HepG2 (cell line): ENCODE data around the gene BAIAP2L1. TPM values are rescaled to one million over a fixed set of nuclear protein-coding genes. Genes with fewer than 3 reads are reported as not detected.

Source experiments
- ATAC-seq: fragments of 200-7000 bp; cut with Tn5 transposase; 3 replicates; pipeline ENCODE4 v1.9.1; 2020; ENCODE audit warnings: mild to moderate bottlenecking, moderate library complexity
- BruUV-seq: library from RNA; stranded (reverse); fragments of 400-500 nt; replicated peaks from 2 replicates; lab custom pipeline; 2021; lab: Mats Ljungman, UMichigan
- CTCF ChIA-PET: fragments of 300-600 bp; formaldehyde crosslinking; extraction: SDS; loops from one replicate; lab custom pipeline; 2021; ENCODE audit warnings: low total read pairs, inconsistent platforms, low intra/inter-chr PET ratio; lab: Yijun Ruan, JAX
- POLR2A ChIA-PET: fragments of 350-600 bp; sonication (Branson Sonifier 250); formaldehyde crosslinking; loops from one replicate; lab custom pipeline; 2020; ENCODE audit warnings: antibody characterized with exemption, inconsistent platforms; lab: Yijun Ruan, JAX
- DNase-seq: peaks from one replicate; pipeline ENCODE4 v3.0.0-alpha.2; 2015; ENCODE audit warnings: low spot score
- FAIRE-seq: peaks from 3 replicates; lab custom pipeline; 2011; peaks lifted over from hg19 to GRCh38; lab: Jason Lieb, UNC
- H2AFZ ChIP-seq: one replicate; pipeline ENCODE4 v1.6.1; 2011; ENCODE audit warnings: low read length, inconsistent platforms
- H3K27ac ChIP-seq: fragments of 300-600 bp; 3 replicates; pipeline ENCODE4 v1.8.0; 2011; ENCODE audit warnings: mixed run types, mild to moderate bottlenecking, mixed read lengths, low read length, inconsistent platforms; ENCODE audit not compliant: insufficient read depth; ENCODE audit errors: extremely low read length
- H3K27me3 ChIP-seq, 2 experiments: fragments of 200-600 bp in 1 of 2; 2 replicates in 1 of 2; 3 replicates in 1 of 2; pipeline versions ENCODE4 v1.6.0 to v1.8.0; 2011; ENCODE audit warnings: low read length in 2 of 2, mild to moderate bottlenecking in 2 of 2, moderate library complexity in 2 of 2, inconsistent platforms in 1 of 2; ENCODE audit not compliant: insufficient read depth in 2 of 2, control insufficient read depth in 1 of 2
- H3K36me3 ChIP-seq, 2 experiments: fragments of 200-600 bp in 1 of 2; replicated peaks in 1 of 2; 2 replicates in 1 of 2; 3 replicates in 1 of 2; pipeline versions ENCODE4 v1.5.1 to v1.8.0; 2011; ENCODE audit warnings: low read length in 2 of 2, inconsistent platforms in 1 of 2; ENCODE audit not compliant: insufficient read depth in 2 of 2, control insufficient read depth in 1 of 2
- H3K4me1 ChIP-seq: 2 replicates; pipeline ENCODE4 v1.5.1; 2012; ENCODE audit warnings: low read length, inconsistent platforms; ENCODE audit not compliant: insufficient read depth
- H3K4me2 ChIP-seq: 2 replicates; pipeline ENCODE4 v1.6.0; 2011; ENCODE audit warnings: low read depth, low read length, inconsistent platforms
- H3K4me3 ChIP-seq, 3 experiments: fragments of 200-600 bp in 1 of 3; sonication (generic), shearing (Covaris generic) in 1 of 3; replicated peaks in 1 of 3; 2 replicates each; pipeline ENCODE4 v1.5.1; 2011 to 2016; ENCODE audit warnings: low read length in 3 of 3, inconsistent platforms in 2 of 3, low read depth in 2 of 3, mild to moderate bottlenecking in 2 of 3, control low read depth in 1 of 3, mixed read lengths in 1 of 3; ENCODE audit not compliant: insufficient read depth in 1 of 3
- H3K79me2 ChIP-seq: one replicate; pipeline ENCODE4 v1.6.1; 2011; ENCODE audit warnings: low read length, inconsistent platforms; ENCODE audit not compliant: insufficient read depth
- H3K9ac ChIP-seq: 2 replicates; pipeline ENCODE4 v1.6.0; 2011; ENCODE audit warnings: mild to moderate bottlenecking, low read depth, low read length, inconsistent platforms; ENCODE audit not compliant: insufficient read depth
- H3K9me3 ChIP-seq: 2 replicates; pipeline ENCODE4 v1.5.1; 2012; ENCODE audit warnings: mild to moderate bottlenecking, low read length
- H4K20me1 ChIP-seq: 2 replicates; pipeline ENCODE4 v1.6.0; 2011; ENCODE audit warnings: inconsistent platforms, mild to moderate bottlenecking, low read length, moderate library complexity; ENCODE audit not compliant: insufficient read depth
- KAT2B ChIP-seq: fragments of 150-350 bp; IDR thresholded peaks from 2 replicates; pipeline ENCODE4 v1.6.1; 2014; ENCODE audit warnings: low read depth, low read length, borderline replicate concordance
- KMT2B ChIP-seq: IDR thresholded peaks from 2 replicates; pipeline ENCODE4 v1.6.1; 2016; ENCODE audit warnings: missing genetic modification reagents, missing compliant biosample characterization
- MXD4 ChIP-seq: IDR thresholded peaks from 2 replicates; pipeline ENCODE4 v1.6.1; 2016; ENCODE audit warnings: mild to moderate bottlenecking, missing biosample characterization, missing genetic modification reagents
- NFE2 ChIP-seq: sonication (generic); formaldehyde crosslinking; IDR thresholded peaks from 2 replicates; pipeline ENCODE4 v1.4.0; 2020; ENCODE audit warnings: missing genetic modification reagents
- NR2F2 ChIP-seq: IDR thresholded peaks from 2 replicates; pipeline ENCODE4 v1.6.1; 2012; ENCODE audit warnings: low read depth, inconsistent platforms, borderline replicate concordance
- RNF2 ChIP-seq: fragments of 450-650 bp; conservative IDR thresholded peaks from 2 replicates; pipeline ENCODE4 v1.6.1; 2016; ENCODE audit warnings: low read depth
- RORA ChIP-seq: sonication (generic); formaldehyde crosslinking; IDR thresholded peaks from 2 replicates; pipeline ENCODE4 v1.5.0; 2020; ENCODE audit warnings: mild to moderate bottlenecking, missing genetic modification reagents, moderate library complexity
- WIZ ChIP-seq: sonication (generic); formaldehyde crosslinking; IDR thresholded peaks from 2 replicates; pipeline ENCODE4 v1.5.1; 2020; ENCODE audit warnings: mild to moderate bottlenecking, missing genetic modification reagents
- ZNF121 ChIP-seq: sonication (generic); formaldehyde crosslinking; IDR thresholded peaks from 2 replicates; pipeline ENCODE4 v1.5.0; 2020; ENCODE audit warnings: mild to moderate bottlenecking, missing genetic modification reagents
- ZNF34 ChIP-seq: sonication (generic); formaldehyde crosslinking; IDR thresholded peaks from 2 replicates; pipeline ENCODE4 v1.4.0; 2020; ENCODE audit warnings: mild to moderate bottlenecking, missing genetic modification reagents, borderline replicate concordance
- ZNF567 ChIP-seq: sonication (generic); formaldehyde crosslinking; IDR thresholded peaks from 2 replicates; pipeline ENCODE4 v1.8.1; 2023; ENCODE audit warnings: mild to moderate bottlenecking, missing genetic modification reagents, borderline replicate concordance
- WGBS: methylation state at CpG from one replicate; pipeline ENCODE4 v1.1.6; 2017; ENCODE audit warnings: low lambda C conversion rate; 5-methylcytosine and 5-hydroxymethylcytosine counted together
- in situ Hi-C: cut with HindIII; loops from 2 replicates; pipeline ENCODE4 v1.10.0; 2017; ENCODE audit warnings: low pct_unique_long_range_greater_than_20kb; ENCODE audit not compliant: extremely low pct_ligation_motif_present
- intact Hi-C: fragments of 100-400 bp; cut with micrococcal nuclease; formaldehyde crosslinking; loops from one replicate; pipeline ENCODE4 v1.10.0; 2022; ENCODE audit not compliant: unreplicated experiment
- polyA plus RNA-seq, 8 experiments: library from polyadenylated mRNA; depleted of rRNA in 3 of 8; stranded (reverse) in 7 of 8; unstranded in 1 of 8; fragments of >200 nt; fragmentation: Illumina TruSeq in 4 of 8; extraction: Trizol in 4 of 8; gene quantifications; 2 replicates each; pipeline versions ENCODE4 v1.2.1 to v1.2.3, GENCODE V29; 2011 to 2016; ENCODE audit warnings: low read depth in 4 of 8, missing spikeins in 1 of 8, mixed read lengths in 1 of 8; ENCODE audit not compliant: insufficient read depth in 1 of 8
- total RNA-seq, 5 experiments: library from RNA; depleted of rRNA; stranded (reverse); fragments of >200 nt; fragmentation: Illumina TruSeq; extraction: Trizol; gene quantifications; 2 replicates each; pipeline ENCODE4 v1.2.3, GENCODE V29; 2016; ENCODE audit warnings: low read depth in 1 of 5
- TF ChIP-seq, protein P1 (sequence below): conservative IDR thresholded peaks from 2 replicates; pipeline ENCODE4 v1.6.1; 2018; ENCODE audit warnings: missing genetic modification reagents
- TF ChIP-seq, protein P2 (sequence below): sonication (generic); formaldehyde crosslinking; IDR thresholded peaks from 2 replicates; pipeline ENCODE4 v1.9.0; 2021; ENCODE audit warnings: missing genetic modification reagents, mild to moderate bottlenecking, borderline replicate concordance
- TF ChIP-seq, protein P3 (sequence below): sonication (generic); formaldehyde crosslinking; IDR thresholded peaks from 2 replicates; pipeline ENCODE4 v1.5.1; 2020; ENCODE audit warnings: mild to moderate bottlenecking, missing genetic modification reagents
- TF ChIP-seq, protein P4 (sequence below): sonication (generic); formaldehyde crosslinking; IDR thresholded peaks from 2 replicates; pipeline ENCODE4 v1.4.0; 2020; ENCODE audit warnings: missing genetic modification reagents, low read depth, mild to moderate bottlenecking, borderline replicate concordance

The BAIAP2L1 gene
- total and polyA plus RNA-seq, 2 of the 13 experiments (the other 11 are each of a cell fraction or from before 2014, with no cell fraction given) = 13.0 to 21.5 TPM

- peaks cover 4 to 14% of the 10 kb centered on the region in 2 experiments; a peak in 4 of 5 replicates for H3K36me3 ChIP-seq
- no peak overlapping the region for H3K4me2 ChIP-seq
- peaks cover 32% of the 10 kb centered on the region for H3K4me1 ChIP-seq
- H4K20me1 ChIP-seq = peaks cover 13% of the 10 kb centered on the region; the same call in 1 of the 2 replicates
- in situ Hi-C loops = no loop called here
- no peak overlapping the region for H3K9ac ChIP-seq
- no peak for DNase-seq
- no peak for FAIRE-seq
- ATAC-seq = no peak; the same call in 2 of the 3 replicates
- H3K4me3 ChIP-seq = no peak overlapping the region
- H3K79me2 ChIP-seq = no peaks in the 10 kb centered on the region
- ChIA-PET POLR2A (no interaction called here), CTCF (no interaction called here)
- H3K27ac ChIP-seq = no peak overlapping the region
- BruUV-seq = no TSS peak
- no peaks in the 10 kb centered on the region for H3K9me3 ChIP-seq
- no peak overlapping the region for H2AFZ ChIP-seq
- intact Hi-C loops = no loop called here
- no peaks in the 10 kb centered on the region for H3K27me3 ChIP-seq
- 100% methylated on average over 4 of the region's 6 CpGs for WGBS
- TF ChIP-seq KAT2B = no peak
- TF ChIP-seq KMT2B (CRISPR knock-in tag) = no peak
- no peak for TF ChIP-seq ZNF121 (CRISPR knock-in tag)
- TF ChIP-seq, protein P1, sequence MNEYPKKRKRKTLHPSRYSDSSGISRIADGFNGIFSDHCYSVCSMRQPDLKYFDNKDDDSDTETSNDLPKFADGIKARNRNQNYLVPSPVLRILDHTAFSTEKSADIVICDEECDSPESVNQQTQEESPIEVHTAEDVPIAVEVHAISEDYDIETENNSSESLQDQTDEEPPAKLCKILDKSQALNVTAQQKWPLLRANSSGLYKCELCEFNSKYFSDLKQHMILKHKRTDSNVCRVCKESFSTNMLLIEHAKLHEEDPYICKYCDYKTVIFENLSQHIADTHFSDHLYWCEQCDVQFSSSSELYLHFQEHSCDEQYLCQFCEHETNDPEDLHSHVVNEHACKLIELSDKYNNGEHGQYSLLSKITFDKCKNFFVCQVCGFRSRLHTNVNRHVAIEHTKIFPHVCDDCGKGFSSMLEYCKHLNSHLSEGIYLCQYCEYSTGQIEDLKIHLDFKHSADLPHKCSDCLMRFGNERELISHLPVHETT (CRISPR knock-in tag) = no peak
- TF ChIP-seq NFE2 (CRISPR knock-in tag) = no peak
- TF ChIP-seq RORA (CRISPR knock-in tag) = no peak
- no peak for TF ChIP-seq ZNF34 (CRISPR knock-in tag)
- no peak for TF ChIP-seq RNF2
- TF ChIP-seq, protein P2, sequence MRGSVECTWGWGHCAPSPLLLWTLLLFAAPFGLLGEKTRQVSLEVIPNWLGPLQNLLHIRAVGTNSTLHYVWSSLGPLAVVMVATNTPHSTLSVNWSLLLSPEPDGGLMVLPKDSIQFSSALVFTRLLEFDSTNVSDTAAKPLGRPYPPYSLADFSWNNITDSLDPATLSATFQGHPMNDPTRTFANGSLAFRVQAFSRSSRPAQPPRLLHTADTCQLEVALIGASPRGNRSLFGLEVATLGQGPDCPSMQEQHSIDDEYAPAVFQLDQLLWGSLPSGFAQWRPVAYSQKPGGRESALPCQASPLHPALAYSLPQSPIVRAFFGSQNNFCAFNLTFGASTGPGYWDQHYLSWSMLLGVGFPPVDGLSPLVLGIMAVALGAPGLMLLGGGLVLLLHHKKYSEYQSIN (CRISPR knock-in tag) = no peak
- no peak for TF ChIP-seq NR2F2
- TF ChIP-seq, protein P3, sequence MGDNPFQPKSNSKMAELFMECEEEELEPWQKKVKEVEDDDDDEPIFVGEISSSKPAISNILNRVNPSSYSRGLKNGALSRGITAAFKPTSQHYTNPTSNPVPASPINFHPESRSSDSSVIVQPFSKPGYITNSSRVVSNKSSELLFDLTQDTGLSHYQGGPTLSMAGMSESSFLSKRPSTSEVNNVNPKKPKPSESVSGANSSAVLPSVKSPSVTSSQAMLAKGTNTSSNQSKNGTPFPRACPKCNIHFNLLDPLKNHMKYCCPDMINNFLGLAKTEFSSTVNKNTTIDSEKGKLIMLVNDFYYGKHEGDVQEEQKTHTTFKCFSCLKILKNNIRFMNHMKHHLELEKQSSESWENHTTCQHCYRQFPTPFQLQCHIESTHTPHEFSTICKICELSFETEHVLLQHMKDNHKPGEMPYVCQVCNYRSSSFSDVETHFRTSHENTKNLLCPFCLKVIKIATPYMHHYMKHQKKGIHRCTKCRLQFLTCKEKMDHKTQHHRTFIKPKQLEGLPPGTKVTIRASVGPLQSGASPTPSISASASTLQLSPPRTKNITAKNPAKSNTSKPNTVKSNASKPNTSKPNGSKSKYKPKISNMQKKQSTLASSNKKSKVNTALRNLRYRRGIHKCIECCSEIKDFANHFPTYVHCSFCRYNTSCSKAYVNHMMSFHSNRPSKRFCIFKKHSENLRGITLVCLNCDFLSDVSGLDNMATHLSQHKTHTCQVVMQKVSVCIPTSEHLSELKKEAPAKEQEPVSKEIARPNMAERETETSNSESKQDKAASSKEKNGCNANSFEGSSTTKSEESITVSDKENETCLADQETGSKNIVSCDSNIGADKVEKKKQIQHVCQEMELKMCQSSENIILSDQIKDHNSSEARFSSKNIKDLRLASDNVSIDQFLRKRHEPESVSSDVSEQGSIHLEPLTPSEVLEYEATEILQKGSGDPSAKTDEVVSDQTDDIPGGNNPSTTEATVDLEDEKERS (CRISPR knock-in tag) = no peak
- TF ChIP-seq ZNF567 (CRISPR knock-in tag) = no peak
- TF ChIP-seq, protein P4, sequence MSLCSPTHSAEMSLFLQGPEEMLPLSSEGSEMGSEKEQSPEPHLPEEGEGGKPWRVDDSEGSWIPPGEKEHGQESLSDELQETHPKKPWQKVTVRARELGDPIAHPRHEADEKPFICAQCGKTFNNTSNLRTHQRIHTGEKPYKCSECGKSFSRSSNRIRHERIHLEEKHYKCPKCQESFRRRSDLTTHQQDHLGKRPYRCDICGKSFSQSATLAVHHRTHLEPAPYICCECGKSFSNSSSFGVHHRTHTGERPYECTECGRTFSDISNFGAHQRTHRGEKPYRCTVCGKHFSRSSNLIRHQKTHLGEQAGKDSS (CRISPR knock-in tag) = no peak
- no peak for TF ChIP-seq WIZ
- TF ChIP-seq MXD4 (CRISPR knock-in tag) = no peak
These were observed 45.7 kb downstream of the BAIAP2L1 start for GRCh38 chr7:98355250-98355538.
